K562 treated with DMSO at 1 percent for 48 hours (cell line): ENCODE data around the gene SYN1. TPM values are rescaled to one million over a fixed set of nuclear protein-coding genes. Genes with fewer than 3 reads are reported as not detected.

ENCODE experiments used
- total RNA-seq: library from RNA; unstranded; fragments of 300-600 nt; gene quantifications from 2 replicates; pipeline ENCODE4 v1.2.3, GENCODE V29; 2022; ENCODE audit warnings: low replicate concordance; ENCODE audit errors: extremely low read depth

Gene SYN1
- not detected in 2 replicates for total RNA-seq

DNA sequence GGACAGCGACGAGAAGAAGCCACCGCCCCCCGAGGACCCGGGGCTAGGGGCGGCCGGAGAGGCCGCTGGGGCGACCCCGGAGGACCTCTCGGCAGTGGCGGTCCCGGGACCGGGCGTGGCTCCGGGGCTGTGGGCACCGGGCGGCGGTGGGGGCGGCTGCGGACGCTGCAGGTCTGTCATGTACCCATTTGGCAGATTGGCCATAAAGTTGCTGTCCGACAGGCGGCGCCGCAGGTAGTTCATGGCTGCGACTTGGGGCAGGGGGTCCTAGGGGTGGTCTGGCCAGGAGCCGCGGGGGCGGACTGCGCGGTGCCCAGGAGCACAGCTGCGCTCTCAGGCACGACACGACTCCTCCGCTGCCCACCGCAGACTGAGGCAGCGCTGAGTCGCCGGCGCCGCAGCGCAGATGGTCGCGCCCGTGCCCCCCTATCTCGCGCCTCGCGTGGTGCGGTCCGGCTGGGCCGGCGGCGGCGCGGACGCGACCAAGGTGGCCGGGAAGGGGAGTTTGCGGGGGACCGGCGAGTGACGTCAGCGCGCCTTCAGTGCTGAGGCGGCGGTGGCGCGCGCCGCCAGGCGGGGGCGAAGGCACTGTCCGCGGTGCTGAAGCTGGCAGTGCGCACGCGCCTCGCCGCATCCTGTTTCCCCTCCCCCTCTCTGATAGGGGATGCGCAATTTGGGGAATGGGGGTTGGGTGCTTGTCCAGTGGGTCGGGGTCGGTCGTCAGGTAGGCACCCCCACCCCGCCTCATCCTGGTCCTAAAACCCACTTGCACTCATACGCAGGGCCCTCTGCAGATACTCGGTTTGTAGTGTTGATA, at the start of gene SYN1:
TSS of gene SYN1 (minus strand) at position 372 of the 817 bp plus-strand sequence. CDS start at position 243, 129 bp downstream.

DNA sequence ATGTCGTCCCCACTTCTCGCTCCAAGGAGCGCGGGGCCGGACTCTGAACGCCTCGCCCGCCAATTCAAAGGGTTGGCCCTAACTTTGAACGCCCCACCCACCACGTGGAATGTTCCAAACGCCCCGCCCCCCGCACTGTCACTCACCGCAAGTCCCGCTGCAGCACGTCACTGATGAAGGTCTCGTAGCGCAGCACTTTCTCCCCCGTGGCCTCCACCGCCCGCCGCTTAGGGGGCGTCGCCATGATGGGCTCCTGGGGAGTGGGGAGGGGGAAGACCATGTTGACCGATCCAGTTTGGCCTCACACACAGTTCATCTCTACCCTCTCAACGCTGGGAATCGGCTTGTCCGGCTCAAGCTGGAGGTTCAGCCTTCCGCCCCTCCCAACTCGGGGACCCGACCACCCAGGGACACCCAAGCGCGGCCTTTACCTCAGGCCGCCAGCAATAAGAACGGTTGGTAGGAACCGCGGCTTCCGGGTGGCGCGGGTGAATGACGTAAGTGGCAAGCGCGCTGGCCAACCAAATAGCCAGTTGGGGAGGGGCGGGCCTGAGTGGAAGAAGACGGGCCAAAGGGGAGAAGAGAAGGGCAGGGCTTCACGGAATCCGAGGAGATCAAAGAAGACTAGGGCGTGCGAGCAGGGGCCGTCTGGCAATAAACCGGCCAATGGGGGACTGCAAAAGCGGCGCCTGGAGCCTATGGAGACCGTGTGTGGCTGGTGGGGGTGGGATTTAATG, 39.2 kb upstream of the SYN1 start, which contains the start of gene UXT:
TSS of gene UXT (minus strand) at position 497 of the 737 bp plus-strand sequence. CDS start at position 244, 253 bp downstream.

DNA sequence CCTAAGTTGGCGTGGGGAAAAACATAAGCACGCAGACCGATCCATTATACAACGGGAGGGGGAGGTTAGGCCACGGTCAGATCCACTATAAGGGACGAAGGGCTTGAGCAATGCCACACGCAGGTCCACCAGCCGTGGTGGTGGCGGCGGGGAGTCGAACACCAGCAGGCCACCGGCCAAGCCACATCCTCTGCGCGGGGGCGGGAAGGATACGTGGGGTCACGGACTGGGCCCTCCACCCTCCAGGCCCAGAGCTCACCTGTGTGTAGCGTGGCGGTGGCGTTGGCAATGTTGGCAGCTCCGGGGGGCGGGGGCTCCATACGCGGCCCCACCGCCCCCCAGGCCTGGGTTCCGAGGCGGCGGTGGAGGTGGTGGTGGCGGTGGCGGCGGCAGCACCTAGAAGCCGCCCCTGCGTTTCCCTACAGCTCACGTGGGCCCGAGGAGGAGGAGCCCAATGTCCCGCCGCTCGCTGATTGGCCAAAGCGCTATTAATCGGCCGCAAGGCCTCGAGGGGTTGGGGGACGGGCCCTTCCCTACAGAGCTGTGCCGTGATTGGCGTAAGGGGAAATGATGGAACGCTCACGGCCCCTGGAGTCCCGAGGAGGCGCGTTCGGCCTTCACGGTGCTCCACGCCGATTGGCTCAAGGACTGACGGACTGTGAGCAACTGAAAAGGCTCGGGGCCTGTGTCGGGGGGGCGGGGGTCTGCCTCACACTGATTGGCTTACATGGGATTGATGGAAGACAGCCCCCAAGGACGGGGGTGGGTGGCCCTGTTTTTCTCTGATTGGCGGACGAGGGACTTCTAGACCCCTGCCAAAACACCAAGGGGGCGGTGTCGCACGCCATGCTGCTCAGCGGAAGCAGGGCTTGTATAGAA, 30.7 kb upstream of the SYN1 start, which contains the start of gene ELK1:
TSS of gene ELK1 (minus strand) at position 400 of the 879 bp plus-strand sequence. CDS start 9,122 bp downstream, outside the sequence.

DNA sequence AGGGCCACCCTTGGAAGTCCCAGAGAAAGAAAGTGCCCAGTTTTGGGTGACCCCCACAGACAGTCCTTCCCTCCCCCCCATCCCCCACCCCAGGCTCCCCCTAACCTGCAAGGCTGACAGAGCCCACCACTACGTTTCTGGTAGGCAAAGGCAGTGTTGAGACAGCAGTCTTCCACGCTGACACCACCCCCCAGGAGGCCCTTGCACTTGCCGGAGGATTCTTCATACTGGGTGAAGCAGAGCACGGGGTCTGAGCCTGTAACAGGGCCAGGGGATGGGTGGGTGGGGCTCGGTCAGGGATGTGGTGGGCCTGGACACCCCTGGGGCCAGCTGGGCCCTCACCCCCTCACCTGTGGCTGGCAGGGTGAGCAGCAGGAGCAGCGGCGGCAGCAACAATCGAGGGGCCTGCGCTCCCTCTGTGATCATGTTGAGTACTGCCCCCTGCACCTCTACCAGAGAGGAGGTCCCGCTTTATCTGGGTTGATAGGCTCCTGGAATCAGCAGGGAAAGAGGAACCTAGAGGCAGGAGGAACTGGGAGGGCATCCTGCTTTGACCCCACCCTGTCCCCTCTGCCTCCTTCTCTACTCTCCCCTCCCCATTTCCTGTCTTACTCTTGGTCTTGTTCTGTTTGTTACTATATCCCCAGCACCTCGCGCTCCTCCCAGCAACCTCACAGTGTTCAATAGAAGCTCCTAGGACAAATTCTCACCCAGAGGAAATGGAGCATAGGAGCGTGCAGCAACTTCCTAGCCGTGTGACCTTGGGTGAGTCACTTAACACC, 10.0 kb upstream of the SYN1 start, which contains the start of gene CFP:
TSS of gene CFP (minus strand) at position 512 of the 782 bp plus-strand sequence. CDS start at position 426, 86 bp downstream.

DNA sequence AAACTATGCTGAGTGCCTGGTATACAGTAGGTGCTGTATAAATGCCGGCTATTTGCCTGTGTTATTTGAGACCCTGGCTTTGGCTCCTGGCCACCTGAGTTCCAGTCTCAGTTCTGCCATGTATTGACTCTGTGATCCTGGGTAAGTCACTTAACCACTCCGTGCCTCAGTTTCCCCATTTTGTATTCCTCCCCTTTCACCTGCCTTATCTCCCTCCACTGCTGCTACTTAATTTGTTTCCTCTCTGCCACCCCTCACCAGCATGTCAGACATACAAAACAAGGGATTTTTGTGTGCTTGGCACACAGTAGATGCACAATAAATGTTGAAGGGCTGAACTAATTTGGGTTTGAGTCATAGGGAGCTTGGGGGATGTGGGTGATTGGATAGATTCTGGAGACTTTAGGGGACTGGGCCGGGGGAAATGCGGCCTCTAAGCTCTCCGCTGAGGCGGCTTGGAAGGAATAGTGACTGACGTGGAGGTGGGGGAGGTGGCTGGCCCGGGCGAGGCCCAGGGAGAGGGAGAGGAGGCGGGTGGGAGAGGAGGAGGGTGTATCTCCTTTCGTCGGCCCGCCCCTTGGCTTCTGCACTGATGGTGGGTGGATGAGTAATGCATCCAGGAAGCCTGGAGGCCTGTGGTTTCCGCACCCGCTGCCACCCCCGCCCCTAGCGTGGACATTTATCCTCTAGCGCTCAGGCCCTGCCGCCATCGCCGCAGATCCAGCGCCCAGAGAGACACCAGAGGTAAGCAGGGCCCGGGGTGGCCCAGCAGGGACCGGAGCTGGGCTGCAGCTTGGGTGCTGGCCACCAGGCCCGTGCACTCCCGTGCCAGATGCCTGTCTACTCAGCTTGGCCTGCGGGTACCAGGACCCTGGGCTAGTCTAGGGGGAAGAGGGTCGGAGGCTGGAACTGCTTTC, 37.7 kb downstream of the SYN1 start, which contains the start of gene TIMP1:
TSS of gene TIMP1 (plus strand) at position 706 of the 917 bp plus-strand sequence. CDS start 980 bp downstream, outside the sequence.

DNA sequence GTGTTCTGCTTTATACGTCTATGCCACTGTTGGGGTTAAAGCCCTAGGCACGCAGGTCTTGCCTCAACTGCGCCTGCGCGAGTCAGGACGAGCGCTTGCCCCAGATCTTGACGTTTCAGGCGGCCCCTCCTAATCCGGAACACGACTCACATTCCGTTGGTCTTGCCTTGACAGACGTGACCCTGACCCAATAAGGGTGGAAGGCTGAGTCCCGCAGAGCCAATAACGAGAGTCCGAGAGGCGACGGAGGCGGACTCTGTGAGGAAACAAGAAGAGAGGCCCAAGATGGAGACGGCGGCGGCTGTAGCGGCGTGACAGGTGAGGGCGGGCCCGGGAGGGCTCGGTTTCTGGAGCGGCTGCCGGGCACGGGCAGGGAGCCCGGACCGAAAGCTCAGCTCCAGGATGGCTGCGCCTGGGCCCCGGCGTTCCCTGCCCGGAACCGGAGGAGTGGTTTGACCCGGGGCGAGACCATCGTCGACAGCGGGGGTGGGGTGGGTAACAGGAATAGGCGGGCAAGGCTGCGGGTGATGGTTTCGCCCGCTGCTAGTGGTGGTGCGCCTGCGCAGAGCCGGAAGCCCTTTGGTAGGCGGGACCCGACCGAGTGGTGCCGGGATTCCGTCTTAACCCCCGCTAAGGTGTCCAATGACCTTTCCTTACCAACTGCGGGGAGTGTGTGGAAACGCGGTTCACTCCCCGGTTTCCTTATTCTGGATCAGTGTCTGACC, 58.6 kb downstream of the SYN1 start, which contains the start of gene ARAF:
TSS of gene ARAF (plus strand) at position 272 of the 725 bp plus-strand sequence. CDS start 1,763 bp downstream, outside the sequence.

Other genes starting within 250 kb of the SYN1 start
- not detected in 2 replicates for gene ZNF157, start 249.3 kb downstream of the SYN1 start, total RNA-seq
- not detected in 2 replicates for gene ZNF41, start 136.6 kb downstream of the SYN1 start, total RNA-seq
- gene ARAF, start 58.7 kb downstream of the SYN1 start, total RNA-seq: not detected in 2 replicates
- gene TIMP1, start 37.4 kb downstream of the SYN1 start, total RNA-seq: not detected in 2 replicates
- not detected in 2 replicates for gene CFP, start 10.1 kb upstream of the SYN1 start, total RNA-seq
- gene ELK1, start 30.7 kb upstream of the SYN1 start, total RNA-seq: not detected in 2 replicates
- 1,465 TPM in 1 of 2 replicates, not detected in the other for gene UXT, start 39.3 kb upstream of the SYN1 start, total RNA-seq
- not detected in 2 replicates for gene ZNF81, start 217.0 kb upstream of the SYN1 start, total RNA-seq